Peyer's patch (tissue), 4 donors: ENCODE measurements around the gene CCDC185.

Experiments
- CTCF ChIP-seq, 6 experiments: fragments of 450-650 bp in 4 of 6; fragments of 200-600 bp in 2 of 6; sonication (generic) in 1 of 6; IDR thresholded peaks; one replicate each; pipeline ENCODE4 v1.5.1; 2017 to 2019; ENCODE audit warnings: antibody characterized with exemption in 6 of 6, mild to moderate bottlenecking in 3 of 6, moderate library complexity in 1 of 6
- POLR2A ChIP-seq, 2 donors: fragments of 450-650 bp; IDR thresholded peaks; one replicate each; pipeline ENCODE4 v1.5.1; 2017; ENCODE audit warnings: antibody characterized with exemption in 2 of 2, mild to moderate bottlenecking in 2 of 2, moderate library complexity in 2 of 2

- TF ChIP-seq CTCF (IDR thresholded peaks at IDR 0.05): no peak
- no peak for TF ChIP-seq POLR2A (IDR thresholded peaks at IDR 0.05)
Observed at GRCh38 chr1:223390618-223391017, 2.6 kb upstream of the CCDC185 start.
